Upper lobe of left lung (tissue), 6 donors: ENCODE data around the gene ANKS1B. TPM values are rescaled to one million over a fixed set of nuclear protein-coding genes. Genes with fewer than 3 reads are reported as not detected.
A peak's percentile ranks its signal among the peaks of the same experiment; 100 is the strongest.

ENCODE experiments used
- ATAC-seq, 2 donors: fragments of 200-7000 bp; cut with Tn5 transposase; one replicate each; pipeline ENCODE4 v1.9.1; 2022; ENCODE audit warnings: mild to moderate bottlenecking in 2 of 2, moderate library complexity in 2 of 2; ENCODE audit not compliant: low FRiP score in 2 of 2
- DNase-seq, 2 donors: peaks; one replicate each; pipeline ENCODE4 v3.0.0-alpha.2; 2019 to 2020
- H3K27ac ChIP-seq, 4 donors: fragments of 200-600 bp; sonication (generic); one replicate each; pipeline ENCODE4 v1.5.1; 2016 to 2019
- H3K27me3 ChIP-seq, 4 donors: fragments of 200-600 bp; sonication (generic); one replicate each; pipeline ENCODE4 v1.5.1; 2017 to 2019
- H3K36me3 ChIP-seq, 4 donors: fragments of 200-600 bp; sonication (generic); one replicate each; pipeline ENCODE4 v1.5.1; 2016 to 2019
- H3K4me1 ChIP-seq, 4 donors: fragments of 200-600 bp; sonication (generic); one replicate each; pipeline ENCODE4 v1.5.1; 2018 to 2019
- H3K4me3 ChIP-seq, 4 donors: fragments of 200-600 bp; sonication (generic); one replicate each; pipeline ENCODE4 v1.5.1; 2017 to 2019; ENCODE audit warnings: mild to moderate bottlenecking in 2 of 4, moderate library complexity in 1 of 4
- H3K9me3 ChIP-seq, 4 donors: fragments of 200-600 bp; sonication (generic); one replicate each; pipeline ENCODE4 v1.5.1; 2018 to 2019
- CTCF ChIP-seq, 6 experiments: fragments of 450-650 bp in 4 of 6; fragments of 200-600 bp in 2 of 6; sonication (generic) in 2 of 6; IDR thresholded peaks; one replicate each; pipeline ENCODE4 v1.5.1; 2016 to 2019; ENCODE audit warnings: antibody characterized with exemption in 6 of 6
- EP300 ChIP-seq, 4 donors: sonication (generic); formaldehyde crosslinking; IDR thresholded peaks; one replicate each; pipeline ENCODE4 v1.5.1; 2017; ENCODE audit warnings: antibody characterized with exemption in 4 of 4, control low read depth in 2 of 4
- POLR2A ChIP-seq, 4 donors: fragments of 450-650 bp; IDR thresholded peaks; one replicate each; pipeline ENCODE4 v1.5.1; 2016 to 2017; ENCODE audit warnings: antibody characterized with exemption in 4 of 4, mild to moderate bottlenecking in 2 of 4
- POLR2AphosphoS5 ChIP-seq, 2 donors: sonication (generic); formaldehyde crosslinking; IDR thresholded peaks; one replicate each; pipeline ENCODE4 v1.5.1; 2017; ENCODE audit warnings: antibody characterized with exemption in 2 of 2
- WGBS, 2 donors: methylation state at CpG; one replicate each; pipeline ENCODE4 v1.1.5; 2017 to 2018; 5-methylcytosine and 5-hydroxymethylcytosine counted together
- total RNA-seq, 6 donors: library from RNA; depleted of rRNA in 4 of 6; stranded (reverse); fragments of >200 nt in 4 of 6; gene quantifications; one replicate each; pipeline versions ENCODE4 v1.1.0 to v1.2.1, GENCODE V29; 2016 to 2021
- donor health status: DM: no; HTN: no; CAD: no; lungs with moderate emphysema.
- donor health status: DM: no; HTN: yes; CAD: no; lungs with severe emphysema.

ANKS1B gene
- total RNA-seq, 6 donors from 2014 or later, result 5.1 to 23.7 (median 7.2) TPM

GRCh38 chr12:98770230-98770629 lies 1214.5 kb downstream of the ANKS1B start:
- Histone ChIP-seq H3K9me3 (no peaks in the 10 kb centered on the region), H3K4me3 (no peak overlapping the region), H3K4me1 (no peaks in the 10 kb centered on the region), H3K27ac (no peak overlapping the region), H3K27me3 (no peaks in the 10 kb centered on the region), H3K36me3 (no peaks in the 10 kb centered on the region)
- DNase-seq, result no peak
- WGBS, 2 donors, result 62 to 76% methylated on average over 4 of the region's 4 CpGs
- no peak for TF ChIP-seq CTCF (IDR thresholded peaks at IDR 0.05)
- no peak for TF ChIP-seq POLR2A (IDR thresholded peaks at IDR 0.05)
- no peak for TF ChIP-seq EP300 (IDR thresholded peaks at IDR 0.05)
- no peak for TF ChIP-seq POLR2AphosphoS5 (IDR thresholded peaks at IDR 0.05)
- no peak for ATAC-seq

GRCh38 chr12:98769068-98769467 lies 1215.7 kb downstream of the ANKS1B start:
- TF ChIP-seq POLR2A (IDR thresholded peaks at IDR 0.05) (no peak), CTCF (IDR thresholded peaks at IDR 0.05) (no peak), EP300 (IDR thresholded peaks at IDR 0.05) (no peak), POLR2AphosphoS5 (IDR thresholded peaks at IDR 0.05) (no peak)
- Histone ChIP-seq H3K4me1 (no peaks in the 10 kb centered on the region), H3K4me3 (no peak overlapping the region), H3K36me3 (no peaks in the 10 kb centered on the region), H3K27ac (no peak overlapping the region), H3K27me3 (no peaks in the 10 kb centered on the region), H3K9me3 (no peaks in the 10 kb centered on the region)
- no peak for ATAC-seq
- DNase-seq, result no peak

GRCh38 chr12:98767248-98767647 lies 1217.5 kb downstream of the ANKS1B start:
- TF ChIP-seq CTCF (IDR thresholded peaks at IDR 0.05) (no peak), POLR2AphosphoS5 (IDR thresholded peaks at IDR 0.05) (no peak)
- H3K27me3 ChIP-seq, result no peaks in the 10 kb centered on the region
- 87 to 91% methylated on average over 9 of the region's 9 CpGs for WGBS, 2 donors
- H3K36me3 ChIP-seq, result no peaks in the 10 kb centered on the region
- H3K4me1 ChIP-seq, result no peaks in the 10 kb centered on the region
- no peak overlapping the region for H3K27ac ChIP-seq
- no peak overlapping the region for H3K4me3 ChIP-seq
- H3K9me3 ChIP-seq, result no peaks in the 10 kb centered on the region
- no peak for DNase-seq
- no peak for ATAC-seq

- H3K4me3 ChIP-seq, result no peak overlapping the region
- no peaks in the 10 kb centered on the region for H3K27me3 ChIP-seq
- DNase-seq (no peak), ATAC-seq (no peak)
- H3K9me3 ChIP-seq, result no peaks in the 10 kb centered on the region
- TF ChIP-seq EP300 (IDR thresholded peaks at IDR 0.05), result no peak
- TF ChIP-seq POLR2A (IDR thresholded peaks at IDR 0.05), result no peak
- TF ChIP-seq POLR2AphosphoS5 (IDR thresholded peaks at IDR 0.05), result no peak
- no peak for TF ChIP-seq CTCF (IDR thresholded peaks at IDR 0.05)
- H3K27ac ChIP-seq, result no peak overlapping the region
- WGBS, 2 donors, result 86 to 87% methylated on average over 4 of the region's 4 CpGs
- H3K36me3 ChIP-seq, result no peaks in the 10 kb centered on the region
- H3K4me1 ChIP-seq, result no peaks in the 10 kb centered on the region
Measured at GRCh38 chr12:98763656-98764055, 1221.1 kb downstream of the ANKS1B start.

DNA sequence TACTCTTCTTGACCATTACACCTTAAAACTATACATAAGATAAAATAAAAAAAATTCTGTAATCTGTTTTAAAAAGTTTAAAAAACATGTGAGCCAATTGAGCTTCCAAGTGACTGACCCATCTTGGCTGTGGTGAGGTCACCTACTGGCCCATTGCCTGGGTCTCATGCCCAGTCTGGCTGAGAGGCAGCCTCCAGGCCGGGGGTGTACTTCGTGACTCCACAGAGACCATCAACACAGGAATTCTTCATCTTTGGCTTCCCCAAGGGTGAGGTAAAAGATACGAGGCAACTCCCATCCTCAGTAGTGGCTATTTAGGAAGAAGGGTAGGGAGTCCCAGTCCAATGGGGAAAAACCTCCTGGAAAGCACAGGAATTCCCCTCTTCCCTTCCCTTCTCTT lies 1226.4 kb downstream of the ANKS1B start:
- Histone ChIP-seq H3K9me3 (no peaks in the 10 kb centered on the region), H3K4me3 (no peak overlapping the region), H3K27ac (no peak overlapping the region), H3K4me1 (no peaks in the 10 kb centered on the region), H3K36me3 (no peaks in the 10 kb centered on the region), H3K27me3 (no peaks in the 10 kb centered on the region)
- WGBS, 2 donors, result 68 to 69% methylated on average over 3 of the region's 3 CpGs
- DNase-seq (no peak), ATAC-seq (peak in 1 of 2 donors; percentile 75)
- TF ChIP-seq CTCF (IDR thresholded peaks at IDR 0.05) (no peak), POLR2AphosphoS5 (IDR thresholded peaks at IDR 0.05) (no peak), EP300 (IDR thresholded peaks at IDR 0.05) (no peak), POLR2A (IDR thresholded peaks at IDR 0.05) (no peak)
